SIG-M5 (cell line): ENCODE data around the gene UROC1.

Experiments
- DNase-seq: peaks from one replicate; lab custom pipeline; 2025; lab: John Stamatoyannopoulos, UW

UROC1 gene

DNA sequence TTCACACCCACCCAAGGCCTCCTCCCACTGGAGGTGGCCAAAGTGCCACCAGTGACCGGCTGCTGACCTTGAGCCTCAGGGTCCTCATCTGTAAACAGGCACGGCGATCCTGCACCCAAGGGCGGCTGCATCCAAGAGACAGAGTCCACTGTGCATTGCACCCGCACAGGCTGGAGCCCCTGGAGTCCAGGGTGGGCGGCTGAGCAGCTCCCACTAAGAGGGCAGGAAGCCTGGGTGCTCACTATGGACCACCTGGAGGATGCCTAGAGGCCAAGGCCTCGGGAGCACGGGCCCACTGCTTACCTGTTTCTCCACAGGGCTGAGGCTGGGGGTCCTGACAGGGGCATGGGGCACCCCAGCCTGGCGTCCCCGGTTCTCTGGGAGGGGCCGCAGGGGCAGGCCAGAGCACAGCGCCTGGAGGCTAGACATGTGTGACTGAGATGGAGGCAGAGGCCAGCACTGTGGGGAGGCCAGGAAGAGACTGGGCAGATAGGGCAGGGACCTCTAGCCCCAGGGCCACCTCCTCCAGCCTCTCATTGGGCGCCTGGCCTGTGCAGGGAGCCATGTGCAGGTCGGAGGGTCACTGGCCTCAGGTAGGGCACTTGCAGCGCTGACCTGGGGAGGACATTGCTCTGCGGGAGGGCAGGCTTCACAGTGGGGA, at the start of gene UROC1:
UROC1 (minus strand) TSS at position 483 of the 661 bp plus-strand sequence; CDS start at position 429, 54 bp downstream.
- no peak for DNase-seq

- no peak for DNase-seq
Observed at GRCh38 chr3:126562737-126563276, 45.2 kb upstream of the UROC1 start.

GRCh38 chr3:126558336-126559071, 40.9 kb upstream of the UROC1 start, which contains the start of gene C3orf22:
TSS of gene C3orf22 (minus strand) at chr3:126558932. CDS start at chr3:126553390, 5,542 bp downstream.
- no peak for DNase-seq

- no peak for DNase-seq
Observed at GRCh38 chr3:126557761-126558160, 40.2 kb upstream of the UROC1 start.

- no peak for DNase-seq
Observed at GRCh38 chr3:126557415-126557745, 39.8 kb upstream of the UROC1 start.

GRCh38 chr3:126556637-126557414, 39.3 kb upstream of the UROC1 start:
- no peak for DNase-seq

- no peak for DNase-seq
Observed at GRCh38 chr3:126555795-126556636, 38.4 kb upstream of the UROC1 start.

- DNase-seq: no peak
Observed at GRCh38 chr3:126554560-126555525, 37.3 kb upstream of the UROC1 start.

DNA sequence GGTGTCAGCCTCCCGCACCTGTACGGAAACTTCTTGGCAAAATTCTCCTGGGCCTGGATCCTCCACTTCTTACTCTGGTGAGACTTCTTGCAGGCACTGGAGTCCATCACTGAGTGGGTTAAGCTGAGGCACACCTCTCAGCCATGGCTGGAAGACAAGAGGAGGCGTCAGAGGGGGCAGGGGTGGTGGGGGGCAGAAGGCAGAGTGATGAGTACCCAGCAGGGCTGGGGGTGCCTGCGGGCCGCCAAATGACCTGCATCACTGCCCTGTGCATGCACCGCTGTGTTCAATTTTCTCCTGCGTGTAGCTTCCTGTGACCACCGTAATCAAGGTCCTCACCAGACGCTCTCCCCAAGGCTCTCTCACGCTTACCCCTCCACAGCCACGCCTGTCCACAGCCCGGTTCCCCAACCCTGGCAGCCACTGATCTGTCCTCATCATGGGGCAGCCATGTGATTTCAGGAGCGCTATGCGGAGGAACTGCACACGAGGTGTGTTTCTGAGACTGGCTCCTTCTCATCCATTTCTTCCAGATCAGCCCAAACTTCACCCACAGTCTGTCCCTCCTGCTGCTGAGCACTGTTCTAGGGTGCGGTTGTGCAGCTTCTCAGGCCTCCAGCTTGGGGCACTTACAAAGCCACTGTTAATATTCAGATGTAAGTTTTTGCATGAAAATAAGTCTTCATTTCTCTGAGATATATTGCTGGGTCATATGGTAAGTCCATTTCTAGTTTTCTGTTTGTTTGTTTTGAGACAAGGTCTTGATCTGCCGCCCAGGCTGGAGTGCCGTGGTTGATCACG, 35.9 kb upstream of the UROC1 start:
- no peak for DNase-seq

DNA sequence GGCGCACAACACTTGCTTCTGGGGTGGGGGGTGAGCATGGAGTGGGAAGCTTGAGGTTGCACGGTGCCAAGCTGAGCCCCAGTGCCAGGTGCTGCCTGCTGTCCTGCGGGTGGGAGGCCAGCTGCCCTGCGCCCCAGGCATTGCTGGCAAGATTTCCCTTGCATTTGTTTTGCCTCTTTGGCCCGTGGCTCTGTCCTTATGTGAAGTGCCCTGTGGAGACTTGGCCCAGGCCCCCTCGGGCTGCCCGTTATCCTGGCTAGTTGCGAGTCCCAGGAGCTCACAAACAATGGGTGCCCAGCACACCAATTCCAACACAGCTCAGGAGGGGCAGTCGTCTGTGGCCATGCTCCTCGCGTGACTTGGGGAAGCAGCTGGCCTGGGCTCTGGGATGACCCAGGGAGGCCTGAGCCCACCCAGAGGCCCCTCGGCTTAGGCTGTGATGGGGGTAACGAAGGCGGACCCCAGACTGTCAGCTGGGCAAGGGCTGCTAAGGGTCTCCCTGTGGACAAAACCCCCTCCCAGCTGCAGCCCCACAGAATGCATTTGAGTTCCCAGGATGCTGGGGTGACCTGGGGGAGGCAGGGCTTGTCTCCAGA, 35.2 kb upstream of the UROC1 start:
- no peak for DNase-seq

- DNase-seq: no peak
Observed at GRCh38 chr3:126551839-126552687, 34.5 kb upstream of the UROC1 start.

GRCh38 chr3:126551121-126551838, 33.7 kb upstream of the UROC1 start:
- no peak for DNase-seq

- no peak for DNase-seq
Observed at GRCh38 chr3:126550488-126551051, 33.0 kb upstream of the UROC1 start.

- no peak for DNase-seq
Observed at GRCh38 chr3:126549861-126550487, 32.4 kb upstream of the UROC1 start.

DNA sequence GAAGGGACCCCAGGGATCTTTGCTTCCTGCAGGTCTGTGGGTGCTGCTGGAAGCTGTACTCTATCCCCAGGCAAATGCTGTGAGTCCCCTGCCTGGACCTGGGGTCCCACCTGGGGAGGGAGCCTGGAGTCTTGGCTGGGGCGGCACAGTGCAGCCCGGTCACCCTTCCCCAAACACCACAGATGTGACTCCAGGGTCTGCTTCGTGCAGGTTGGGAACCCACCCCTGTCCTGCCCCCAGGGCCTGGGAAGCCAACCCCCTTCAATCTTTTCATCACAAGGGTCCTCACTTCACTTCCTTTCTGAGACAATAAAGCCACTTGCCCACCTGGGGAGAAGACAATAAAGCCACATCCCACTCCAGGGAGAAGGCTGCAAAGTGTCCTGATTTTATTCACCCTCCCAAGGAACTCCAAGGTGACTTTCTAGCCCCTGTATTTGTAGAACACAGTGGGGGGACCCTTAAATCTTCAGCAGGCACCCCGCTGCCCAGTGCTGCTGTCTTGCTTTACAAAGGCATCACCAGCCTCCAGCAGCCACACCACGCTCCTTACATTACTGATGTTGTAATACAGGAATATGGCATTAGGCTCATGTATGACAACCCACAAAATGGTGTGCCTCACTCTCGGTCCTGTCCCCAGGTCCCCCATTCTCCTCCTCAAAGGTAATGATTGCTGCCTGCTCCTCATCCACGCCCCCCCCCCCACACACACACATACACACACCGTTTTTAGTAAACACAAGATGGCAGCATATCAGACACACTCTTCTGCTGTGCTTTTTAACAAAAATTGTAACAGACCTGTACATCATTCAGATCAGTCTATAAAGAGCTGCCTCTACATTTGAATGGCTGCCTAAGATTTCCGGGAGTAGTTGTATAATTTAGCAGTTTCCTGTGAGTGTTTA, 31.2 kb upstream of the UROC1 start:
- DNase-seq: no peak

DNA sequence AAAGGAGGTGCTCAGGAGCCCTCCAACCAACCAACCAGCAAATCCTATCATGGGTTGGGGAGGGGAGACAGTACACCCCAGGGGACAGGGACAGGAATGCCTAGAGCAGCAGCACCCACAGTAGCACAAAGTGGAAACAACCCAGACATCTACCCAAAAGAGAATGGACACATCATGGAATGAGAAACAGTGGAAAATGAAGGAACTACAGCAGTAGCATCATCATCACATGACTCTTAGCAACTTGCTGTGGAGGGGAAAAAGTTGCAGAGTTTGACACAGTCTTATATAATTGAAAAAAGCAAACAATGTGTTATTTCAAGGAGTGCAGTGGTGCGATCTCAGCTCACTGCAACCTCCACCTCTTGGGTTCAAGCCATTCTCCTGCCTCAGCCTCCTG, 30.1 kb upstream of the UROC1 start:
- no peak for DNase-seq
